Measurements from ENCODE around the gene UBE2D2.

Gene UBE2D2

DNA sequence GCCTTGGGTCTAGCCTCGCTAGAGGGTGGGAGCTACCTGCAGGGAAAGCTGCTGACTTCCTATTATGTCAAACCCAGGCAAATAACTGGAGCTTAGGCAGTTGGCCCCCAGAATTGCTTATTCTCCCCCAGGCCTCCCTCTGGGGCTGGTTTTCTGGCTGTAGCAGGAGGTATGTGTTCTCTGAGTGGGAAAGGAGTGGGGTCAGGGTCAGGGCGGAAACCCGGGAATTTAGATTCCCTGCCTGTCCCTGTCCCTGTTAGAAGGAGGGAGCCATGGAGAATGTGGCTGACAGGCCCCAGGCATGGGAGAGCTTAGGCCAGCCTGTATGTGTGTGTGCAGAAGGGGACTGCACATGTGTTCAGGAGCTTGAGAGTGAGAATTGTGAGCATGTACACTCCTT is 73.4 kb downstream of the UBE2D2 start:
- FAIRE-seq (no peak), DNase-seq (ENCODE audit: insufficient read length, low spot score) (no peak)

GRCh38 chr5:139635191-139635590 is 74.1 kb downstream of the UBE2D2 start:
- FAIRE-seq = no peak

DNA sequence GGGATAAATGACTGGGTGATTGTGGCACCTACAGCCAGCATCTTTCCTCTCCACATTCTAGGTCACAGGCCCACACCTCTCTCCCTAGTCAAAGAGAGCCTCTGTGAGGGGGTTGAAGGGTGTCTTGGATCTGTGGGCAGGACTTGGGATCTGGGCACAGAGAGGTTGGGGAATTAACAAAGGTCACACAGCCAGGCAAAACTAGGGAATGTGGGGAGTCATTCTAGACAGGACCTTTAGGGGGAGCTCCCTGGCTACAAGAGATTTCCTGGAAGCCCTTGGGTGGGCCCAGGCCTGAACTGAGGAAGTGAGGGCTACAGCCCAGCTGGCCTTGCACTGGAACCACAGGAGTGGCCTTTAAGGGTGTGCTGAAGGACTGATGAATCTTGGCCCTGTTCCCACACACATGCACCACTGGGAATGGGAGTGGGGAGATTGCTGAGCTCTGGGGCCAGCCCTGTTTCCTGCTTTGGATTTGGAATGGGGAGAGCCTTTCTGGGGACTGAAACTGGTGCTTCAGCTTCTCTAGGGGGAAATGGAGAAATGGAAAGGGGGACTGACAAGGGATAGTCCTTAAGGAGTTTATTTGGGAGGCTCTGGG is 74.6 kb downstream of the UBE2D2 start:
- DNase-seq (ENCODE audit: insufficient read length, low spot score) (no peak), FAIRE-seq (peak; percentile 71)

More at GRCh38 chr5:139635191-139635590, 74.1 kb downstream of the UBE2D2 start:
- no peak for DNase-seq (ENCODE audit: insufficient read length, low spot score)

GRCh38 chr5:139636207-139636792 is 75.2 kb downstream of the UBE2D2 start:
- peak; percentile 83 for FAIRE-seq
- DNase-seq (ENCODE audit: insufficient read length, low spot score) = peak; percentile 86

- FAIRE-seq = peak; percentile 78
- DNase-seq (ENCODE audit: insufficient read length, low spot score) = no peak
Measured at GRCh38 chr5:139636975-139637408, 75.9 kb downstream of the UBE2D2 start.

DNA sequence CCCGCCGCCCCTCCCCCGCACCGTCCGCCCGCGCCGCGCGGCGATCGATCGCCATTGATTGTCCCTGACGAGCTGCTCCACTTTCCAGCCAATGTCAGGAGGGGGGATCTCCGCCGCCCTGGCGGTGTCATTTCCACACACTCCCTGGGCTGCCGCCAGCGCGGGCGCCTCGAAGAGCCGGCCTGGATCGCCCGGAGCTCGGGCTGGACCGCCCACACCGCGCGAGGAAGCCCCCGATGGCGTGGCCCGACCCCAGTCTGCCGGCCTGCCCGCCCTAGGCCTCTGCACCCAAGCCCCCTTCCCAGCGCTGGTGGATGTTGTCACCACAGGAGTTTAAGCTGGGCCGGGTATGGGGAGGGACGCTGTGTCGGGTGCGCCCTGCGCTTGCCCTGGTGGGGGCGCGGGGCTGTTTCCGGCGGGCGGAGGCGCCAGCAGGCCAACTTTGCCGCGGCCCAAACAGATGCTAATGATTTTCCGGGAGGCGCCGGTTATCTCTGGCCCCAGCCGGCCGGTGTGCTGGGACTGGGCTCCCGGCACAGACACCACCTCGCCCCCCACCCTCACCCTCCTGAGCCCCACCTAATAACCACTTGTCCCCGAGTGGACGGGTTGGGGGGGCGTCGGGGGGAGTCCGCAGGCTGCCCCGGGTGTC is 76.4 kb downstream of the UBE2D2 start:
- FAIRE-seq = no peak
- peak; percentile 65 for DNase-seq (ENCODE audit: insufficient read length, low spot score)

- peak; percentile 61 for DNase-seq (ENCODE audit: insufficient read length, low spot score)
- peak; percentile 78 for FAIRE-seq
Measured at GRCh38 chr5:139638090-139638735, 77.1 kb downstream of the UBE2D2 start.

DNA sequence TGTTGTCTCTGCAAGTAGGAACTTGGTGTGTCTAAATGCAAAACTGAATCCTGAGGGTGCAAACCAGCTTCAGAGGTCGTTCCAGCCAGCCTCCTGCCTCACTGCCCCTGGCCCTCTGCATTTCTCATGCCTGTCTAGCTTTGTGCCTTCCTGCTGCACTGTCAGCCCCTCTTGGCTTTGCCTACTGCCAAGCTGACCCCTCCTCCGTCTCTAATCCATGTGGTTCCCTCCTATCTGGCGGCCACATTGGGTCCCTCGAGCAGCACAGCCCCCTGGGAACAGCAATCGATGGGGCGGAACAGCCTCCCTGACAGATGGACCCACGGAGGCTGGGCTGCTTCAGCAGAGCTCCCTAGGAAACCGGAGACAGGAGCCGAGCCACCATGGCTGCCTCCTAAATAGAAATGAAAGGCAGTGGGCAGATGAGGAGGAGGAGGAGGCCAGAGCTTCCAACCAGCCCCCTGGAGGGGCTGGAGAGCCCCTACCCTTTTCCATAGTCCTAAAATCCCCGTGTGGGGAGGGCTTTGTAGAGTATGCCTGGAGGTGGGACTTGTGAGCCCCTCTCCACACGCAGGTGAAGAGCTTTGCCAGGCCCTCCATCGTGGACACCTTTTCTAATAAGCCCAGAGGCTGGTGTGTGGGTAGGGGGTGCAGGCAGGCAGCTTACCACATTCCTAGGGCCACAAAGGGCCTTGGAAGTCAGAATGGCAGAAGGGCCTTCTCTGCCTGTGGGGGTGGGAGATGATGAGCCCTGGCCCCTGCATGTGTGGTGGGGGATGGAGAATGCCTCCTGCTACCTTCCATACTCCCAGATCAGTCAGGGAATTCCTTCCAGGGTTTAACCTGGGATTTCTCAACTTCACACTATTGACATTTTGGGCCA is 77.8 kb downstream of the UBE2D2 start:
- DNase-seq (ENCODE audit: insufficient read length, low spot score) (no peak), FAIRE-seq (no peak)

DNA sequence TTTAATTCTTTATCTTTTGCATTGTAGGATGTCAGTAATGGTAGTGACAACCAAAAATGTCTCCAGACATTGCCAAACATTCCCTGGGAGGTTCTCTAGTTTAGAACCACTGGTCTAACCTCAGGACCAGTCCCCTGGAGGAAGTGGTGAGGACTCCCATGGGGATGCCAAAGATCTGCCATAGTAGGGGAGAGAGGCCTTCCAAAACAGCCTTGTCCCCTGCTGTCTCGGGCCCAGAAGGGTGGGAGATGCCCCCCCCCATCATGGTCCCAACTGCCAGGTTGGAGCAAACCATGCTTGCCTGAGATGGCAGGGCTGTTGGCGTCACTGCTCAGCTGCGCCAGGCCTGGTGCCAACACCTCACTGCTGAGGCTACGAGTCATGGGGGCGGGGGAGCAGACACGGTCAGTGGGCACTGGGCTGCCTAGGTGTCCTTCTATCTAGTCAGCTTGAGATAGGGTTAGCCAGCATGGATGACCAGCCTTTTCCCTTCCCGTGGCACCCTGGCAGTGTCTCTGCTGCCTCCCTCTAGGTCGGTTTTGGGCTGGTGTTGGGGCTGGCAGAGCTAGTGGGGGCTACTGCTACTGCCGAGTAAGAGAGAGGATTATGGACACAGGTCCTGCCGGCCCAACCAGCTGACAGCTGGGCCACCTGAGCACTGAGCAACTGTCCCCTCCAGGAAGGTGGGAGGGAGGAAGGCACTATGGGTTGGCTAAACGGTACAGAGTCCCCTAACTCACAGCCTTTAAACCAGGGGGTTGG is 78.7 kb downstream of the UBE2D2 start:
- DNase-seq (ENCODE audit: insufficient read length, low spot score) (no peak), FAIRE-seq (no peak)

DNA sequence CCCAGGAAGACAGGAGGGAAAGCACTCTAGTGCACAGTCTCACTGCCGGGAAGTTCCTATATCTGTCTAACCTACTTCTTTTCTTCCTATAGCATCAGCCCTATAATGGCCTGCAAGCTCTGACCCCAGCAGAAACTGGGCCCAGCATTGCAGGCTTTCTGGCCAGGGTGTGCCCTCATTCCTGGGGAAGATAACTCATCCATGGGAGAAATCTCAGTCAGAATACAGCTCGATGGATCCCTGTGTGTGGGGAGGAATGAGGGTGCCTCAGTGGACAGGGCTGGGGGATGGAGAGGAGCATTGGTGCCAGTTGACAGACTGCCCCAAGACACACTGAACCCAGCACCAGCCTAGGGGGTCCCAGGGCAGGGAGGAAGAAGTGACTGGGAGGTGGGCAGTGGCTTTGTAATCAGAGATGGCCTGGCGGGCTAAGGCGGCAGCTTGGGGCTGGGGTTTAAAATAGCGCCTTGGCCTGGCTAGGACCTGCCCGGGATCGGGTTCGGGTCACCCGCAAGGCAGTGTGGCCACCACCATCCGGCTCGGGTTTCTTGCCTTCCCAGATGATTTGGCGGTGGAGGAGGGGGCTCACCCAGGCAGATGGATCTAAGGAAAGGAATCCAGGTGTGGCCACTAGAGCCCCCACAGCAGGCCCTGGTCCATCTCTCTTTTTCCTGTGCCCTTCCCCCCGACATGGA is 79.4 kb downstream of the UBE2D2 start:
- no peak for FAIRE-seq
- DNase-seq (ENCODE audit: insufficient read length, low spot score) = no peak

DNA sequence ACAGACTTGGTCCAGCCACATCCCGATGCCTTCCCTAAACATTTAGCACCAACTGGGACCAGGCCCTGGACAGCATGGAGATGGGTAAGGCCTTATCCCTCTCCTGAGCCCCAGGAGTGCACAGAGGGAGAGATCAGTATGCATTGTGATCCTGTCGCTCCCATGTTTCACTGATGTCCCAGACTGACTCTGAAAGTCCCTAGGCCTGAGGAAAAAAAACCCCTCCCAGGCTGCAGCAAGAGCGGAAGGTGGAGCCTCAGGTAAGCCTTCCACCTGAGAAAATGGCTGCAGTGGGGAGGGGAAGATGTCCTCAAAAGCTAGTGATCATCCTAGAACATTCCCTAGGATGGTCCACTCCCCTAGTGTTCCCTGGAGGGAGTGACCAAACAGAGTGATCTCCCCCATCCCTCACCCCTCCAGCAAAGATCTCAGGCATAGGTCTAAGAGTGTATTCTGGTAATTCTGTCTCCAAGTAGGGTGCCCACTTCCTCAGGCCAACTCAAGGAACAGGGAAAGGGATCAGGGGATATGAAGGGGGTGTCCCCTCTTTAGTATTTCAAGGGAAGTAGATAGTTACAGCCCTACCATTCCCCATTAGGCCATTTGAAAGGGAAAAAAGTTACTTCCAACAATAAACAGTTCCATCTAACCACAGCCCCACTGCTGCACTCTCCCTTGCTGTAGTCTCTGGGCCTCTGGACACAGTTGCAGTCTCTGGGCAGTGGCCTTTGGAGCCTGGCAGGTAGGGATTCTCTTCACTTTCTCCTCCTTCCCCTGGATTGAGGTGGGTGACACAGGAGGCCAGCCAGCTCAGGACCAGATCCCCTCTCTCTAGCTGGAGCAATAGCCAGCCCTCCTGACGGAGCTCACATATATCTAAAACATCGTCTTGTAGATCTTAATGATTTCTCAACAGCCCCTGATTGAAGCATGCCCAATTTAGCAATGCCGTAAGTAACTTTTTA is 80.3 kb downstream of the UBE2D2 start:
- no peak for FAIRE-seq
- no peak for DNase-seq (ENCODE audit: insufficient read length, low spot score)

- no peak for DNase-seq (ENCODE audit: insufficient read length, low spot score)
- FAIRE-seq = no peak
Measured at GRCh38 chr5:139642213-139642612, 81.1 kb downstream of the UBE2D2 start.

GRCh38 chr5:139642891-139643871 is 82.0 kb downstream of the UBE2D2 start:
- DNase-seq (ENCODE audit: insufficient read length, low spot score) (no peak), FAIRE-seq (no peak)

- DNase-seq (ENCODE audit: insufficient read length, low spot score) (no peak), FAIRE-seq (no peak)
Measured at GRCh38 chr5:139644001-139644456, 82.9 kb downstream of the UBE2D2 start.

DNA sequence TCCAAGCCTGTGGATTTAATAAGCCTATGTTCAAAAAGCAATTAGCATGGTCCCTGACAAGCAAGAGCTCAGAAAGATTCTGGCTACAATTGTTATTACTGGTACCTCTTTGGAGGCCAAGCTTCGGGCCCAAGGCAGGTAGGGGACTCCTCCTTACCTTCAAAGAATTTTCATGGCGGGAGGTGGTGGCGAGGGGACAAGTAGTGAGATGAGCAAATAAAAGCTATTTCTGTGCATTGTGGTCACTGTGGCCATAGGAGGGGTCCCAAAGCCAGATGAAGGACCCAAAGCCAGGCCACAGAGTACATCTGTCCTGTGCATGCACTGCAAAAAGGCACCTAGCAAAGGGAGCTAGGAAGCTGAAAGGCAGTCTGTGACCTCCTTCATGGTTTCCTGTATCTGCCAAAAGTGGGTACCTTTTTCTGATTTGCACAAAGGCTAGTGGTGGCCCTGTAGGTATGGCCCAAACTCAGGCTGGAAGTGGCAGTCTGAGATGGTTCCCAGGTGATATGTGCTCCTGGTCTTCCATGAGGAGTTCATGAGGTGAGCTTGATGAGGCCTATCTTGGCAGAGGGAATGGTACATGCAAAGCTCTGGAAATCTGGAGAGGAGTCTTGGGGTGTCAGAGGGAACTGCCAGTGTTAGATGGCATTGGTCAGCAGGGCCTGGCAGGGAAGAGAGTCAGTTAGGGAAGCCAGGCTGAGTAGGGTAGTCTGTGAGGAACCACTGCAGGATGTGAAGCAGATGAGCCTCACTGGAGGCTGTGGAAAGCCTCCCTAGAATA is 83.7 kb downstream of the UBE2D2 start:
- FAIRE-seq = no peak
- DNase-seq (ENCODE audit: insufficient read length, low spot score) = no peak

DNA sequence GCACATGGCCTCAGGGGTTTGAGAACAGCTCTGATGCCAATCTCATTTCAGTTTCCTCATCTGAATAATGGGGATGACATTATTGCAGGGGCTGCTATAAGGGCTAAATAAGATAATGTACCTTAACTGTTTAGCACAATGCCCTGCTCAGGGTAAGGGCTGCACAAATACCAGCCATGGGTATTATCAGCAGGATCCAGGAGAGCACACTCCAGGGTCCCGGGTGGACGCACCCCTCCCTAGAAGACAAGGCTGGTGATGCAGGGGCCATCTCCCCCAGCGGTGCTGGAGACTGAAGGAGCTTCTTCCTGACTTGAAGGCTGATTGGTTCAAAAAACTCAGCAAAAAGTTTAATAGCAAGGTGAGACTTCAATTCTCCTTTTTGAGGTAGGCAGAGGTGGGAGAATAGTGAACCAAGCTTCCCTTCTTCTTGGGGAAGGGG is 84.3 kb downstream of the UBE2D2 start:
- FAIRE-seq (no peak), DNase-seq (ENCODE audit: insufficient read length, low spot score) (no peak)
